GM19193 (cell line): ENCODE results near the gene CLSTN2.

ENCODE experiments used
- POLR2A ChIP-seq: IDR thresholded peaks from 4 replicates; pipeline ENCODE4 v1.6.1; 2011; ENCODE audit not compliant: insufficient read depth, insufficient read length; ENCODE audit errors: extremely low read depth

CLSTN2 gene

DNA sequence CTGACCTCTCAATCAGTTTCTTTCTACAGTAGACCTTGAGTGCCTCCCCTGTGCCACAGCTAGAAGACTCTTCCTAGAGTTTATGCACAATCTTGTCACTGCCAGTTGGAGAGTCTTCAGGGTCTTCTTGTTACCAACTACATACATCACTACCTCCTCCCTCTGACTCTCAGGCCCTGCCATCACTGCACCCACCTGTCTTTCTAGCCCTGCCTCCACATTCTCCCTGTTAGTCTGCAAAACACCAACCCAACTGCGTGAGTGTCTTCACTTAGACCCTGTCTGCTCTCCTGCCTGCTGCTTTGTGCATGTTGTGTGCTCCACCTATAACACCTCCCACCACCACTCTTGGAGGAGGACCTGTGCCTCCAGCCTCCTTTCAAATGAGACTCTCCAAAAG is 34.4 kb downstream of the CLSTN2 start:
- TF ChIP-seq POLR2A: no peak

DNA sequence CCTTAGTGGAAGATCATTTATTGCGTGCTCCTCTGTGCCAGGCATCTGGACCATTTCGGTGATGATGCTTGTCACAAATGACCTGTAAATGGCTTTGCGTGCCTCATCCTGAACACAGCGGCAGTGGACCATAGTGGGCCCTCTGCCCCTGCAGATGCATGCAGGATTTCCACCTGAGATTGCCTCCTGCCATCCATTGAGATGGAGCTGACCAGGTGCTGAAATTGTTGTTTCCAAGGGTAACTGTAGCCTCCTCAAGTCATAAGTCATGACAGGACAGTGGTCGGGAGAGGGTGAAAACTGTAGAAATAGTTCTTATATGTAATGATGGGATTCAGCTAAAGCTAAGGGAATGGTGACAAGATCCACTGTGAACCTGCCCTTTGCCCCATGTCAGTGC is 35.5 kb downstream of the CLSTN2 start:
- TF ChIP-seq POLR2A: no peak

DNA sequence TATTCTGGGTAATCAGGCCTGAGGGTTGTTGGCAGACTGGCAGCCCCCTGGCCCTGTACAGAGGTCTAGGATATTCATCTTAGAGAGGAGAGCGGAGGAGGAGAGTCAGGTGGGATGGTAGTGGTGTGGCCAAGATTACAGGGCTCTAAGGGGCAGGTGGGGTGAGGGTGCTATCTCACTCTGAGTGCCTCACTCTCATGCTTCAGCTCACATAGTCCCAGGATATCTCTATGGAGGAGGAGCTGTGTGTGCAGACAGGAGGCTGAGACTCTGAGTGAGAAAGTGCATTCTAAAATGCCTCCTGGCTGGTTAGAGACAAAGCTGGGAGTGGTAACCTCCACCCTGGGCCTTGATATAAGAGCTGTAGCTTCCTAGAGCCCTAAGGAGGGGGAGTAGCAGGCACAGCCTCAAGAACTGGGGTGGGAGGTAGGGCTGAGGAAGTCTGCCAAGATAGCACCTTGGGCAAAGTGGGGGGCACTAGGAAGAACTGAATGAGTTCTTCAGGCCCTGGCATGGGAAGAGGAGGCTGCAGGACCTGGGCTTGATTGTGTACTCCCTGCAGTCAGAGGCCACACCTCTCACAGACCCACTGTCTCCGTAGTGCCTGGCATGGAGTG is 39.9 kb downstream of the CLSTN2 start:
- no peak for TF ChIP-seq POLR2A

DNA sequence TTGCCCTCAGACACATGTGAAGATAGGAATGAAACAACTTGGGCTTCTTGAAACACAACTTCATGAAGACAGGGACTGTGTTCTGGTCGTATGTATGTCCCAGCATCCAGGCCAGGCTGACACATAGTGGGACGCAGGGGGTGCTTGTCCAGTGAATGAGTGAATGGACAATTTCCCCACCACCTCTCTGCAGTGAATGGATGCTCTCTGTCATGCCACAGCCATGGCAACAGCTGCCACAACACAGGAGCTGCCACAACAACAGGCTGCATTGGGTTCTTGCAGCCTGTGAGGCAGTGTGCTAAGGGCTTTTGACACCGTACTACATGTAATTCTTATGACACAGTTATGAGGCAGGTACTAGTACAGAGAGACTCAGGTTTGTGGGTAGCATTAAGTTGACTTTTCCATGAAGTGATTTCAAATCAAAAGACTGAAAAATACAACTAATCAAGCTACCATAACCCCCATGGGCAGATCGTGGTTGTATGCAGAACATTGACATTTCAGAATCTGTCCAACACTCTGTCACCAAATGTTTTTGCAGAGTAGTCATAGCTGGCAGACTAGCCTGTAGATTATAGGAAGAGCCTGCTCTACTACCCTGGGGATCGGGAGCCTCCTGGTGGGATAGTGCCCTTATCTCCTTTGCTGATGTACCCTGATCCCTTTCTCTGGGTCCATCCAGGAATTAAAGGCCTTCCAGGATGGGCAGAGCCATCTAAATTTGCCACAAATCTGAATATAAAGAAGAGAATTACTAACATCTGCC is 40.8 kb downstream of the CLSTN2 start:
- TF ChIP-seq POLR2A: no peak

DNA sequence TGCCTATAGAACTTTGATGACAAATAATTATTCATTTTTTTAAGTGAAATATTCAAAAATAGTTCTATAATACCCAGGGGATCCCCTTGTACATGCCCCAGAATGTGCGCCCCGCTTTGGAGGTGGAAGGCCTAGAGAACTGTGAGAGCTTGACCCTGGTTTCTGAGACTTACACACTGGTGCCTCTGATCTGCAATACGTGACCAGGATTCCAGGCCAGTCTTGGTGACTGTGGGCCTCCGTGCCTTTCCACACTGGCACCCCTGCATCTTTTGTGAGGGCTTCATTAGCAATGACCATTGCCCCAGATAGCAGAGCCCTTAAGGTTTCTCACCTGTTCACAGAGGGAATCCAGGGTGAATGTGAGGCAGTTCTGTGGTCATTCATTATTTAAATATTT is 44.0 kb downstream of the CLSTN2 start:
- TF ChIP-seq POLR2A: no peak

DNA sequence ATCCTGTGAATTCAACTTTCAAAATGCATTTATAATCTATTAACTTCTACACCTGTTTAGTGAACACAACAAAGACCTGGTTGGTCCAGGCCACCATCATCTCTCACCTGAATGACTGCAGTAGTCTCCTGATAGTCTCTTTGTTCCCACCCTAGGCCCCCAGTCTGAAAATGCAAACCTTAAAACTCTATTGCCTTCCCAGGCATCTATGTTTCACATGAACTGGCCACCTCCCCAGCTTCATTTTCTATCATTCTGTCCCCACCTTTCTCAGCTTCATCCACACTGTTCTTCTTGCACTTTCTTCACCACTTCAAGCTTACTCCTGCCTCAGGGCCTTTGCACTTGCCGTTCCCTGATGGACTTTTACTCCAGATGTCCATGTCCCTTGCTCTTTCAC is 45.0 kb downstream of the CLSTN2 start:
- TF ChIP-seq POLR2A: no peak

DNA sequence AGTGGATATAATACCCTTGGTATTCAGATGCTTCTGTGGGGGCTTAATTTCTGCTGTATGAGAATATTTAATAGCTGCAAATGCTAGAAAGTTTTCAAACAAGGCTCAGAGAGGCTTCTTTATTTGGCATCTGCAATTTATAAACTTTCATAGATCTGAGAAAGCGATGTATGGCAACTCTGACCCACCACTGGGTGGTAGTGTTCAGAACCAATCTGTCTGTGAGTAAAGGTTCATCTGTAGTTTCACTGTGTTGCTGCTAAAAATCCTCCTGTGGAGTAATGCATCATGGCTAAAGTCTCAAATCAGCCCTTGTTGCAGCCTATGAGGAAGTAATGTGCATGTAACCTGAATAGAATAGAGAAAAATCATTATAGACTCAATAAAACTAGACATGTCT is 47.4 kb downstream of the CLSTN2 start:
- TF ChIP-seq POLR2A: no peak

DNA sequence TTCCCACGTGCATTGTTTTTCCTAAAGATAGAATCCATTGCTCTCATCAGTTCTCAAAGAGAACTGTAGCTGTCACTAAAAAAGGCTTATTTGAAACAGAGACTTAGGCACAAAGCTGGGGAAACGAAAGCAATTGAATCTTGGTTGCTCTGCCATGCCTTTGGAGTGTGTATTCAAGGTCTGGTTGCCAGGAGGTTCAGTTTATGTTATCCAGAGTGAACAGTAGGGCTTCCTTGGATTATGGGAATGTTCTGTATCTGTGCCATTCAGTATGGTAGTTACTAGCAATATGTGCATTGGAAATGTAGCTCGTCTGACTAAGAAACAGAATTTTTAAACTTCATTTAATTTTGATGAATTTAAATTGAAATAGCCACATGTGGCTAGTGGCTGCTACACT is 50.6 kb downstream of the CLSTN2 start:
- TF ChIP-seq POLR2A: no peak

DNA sequence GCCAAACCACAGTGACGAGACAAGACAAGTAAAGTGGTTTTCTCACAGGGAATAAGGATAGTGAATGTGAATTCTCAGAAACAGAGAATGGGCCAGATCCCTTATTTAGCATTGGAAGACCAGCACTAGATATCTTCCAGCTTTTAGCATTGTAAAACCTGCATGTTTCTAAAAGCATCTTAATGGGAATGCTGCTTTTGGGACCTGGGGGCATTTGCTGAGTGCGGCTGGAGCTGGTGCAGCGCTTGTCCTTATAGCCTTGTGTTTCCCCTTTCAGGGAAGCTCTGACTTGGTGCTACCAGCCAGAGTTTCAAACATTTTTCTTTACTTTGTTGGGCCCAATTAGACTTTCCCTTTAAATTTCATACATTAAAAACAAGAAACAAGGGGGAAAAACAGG is 52.9 kb downstream of the CLSTN2 start:
- no peak for TF ChIP-seq POLR2A

DNA sequence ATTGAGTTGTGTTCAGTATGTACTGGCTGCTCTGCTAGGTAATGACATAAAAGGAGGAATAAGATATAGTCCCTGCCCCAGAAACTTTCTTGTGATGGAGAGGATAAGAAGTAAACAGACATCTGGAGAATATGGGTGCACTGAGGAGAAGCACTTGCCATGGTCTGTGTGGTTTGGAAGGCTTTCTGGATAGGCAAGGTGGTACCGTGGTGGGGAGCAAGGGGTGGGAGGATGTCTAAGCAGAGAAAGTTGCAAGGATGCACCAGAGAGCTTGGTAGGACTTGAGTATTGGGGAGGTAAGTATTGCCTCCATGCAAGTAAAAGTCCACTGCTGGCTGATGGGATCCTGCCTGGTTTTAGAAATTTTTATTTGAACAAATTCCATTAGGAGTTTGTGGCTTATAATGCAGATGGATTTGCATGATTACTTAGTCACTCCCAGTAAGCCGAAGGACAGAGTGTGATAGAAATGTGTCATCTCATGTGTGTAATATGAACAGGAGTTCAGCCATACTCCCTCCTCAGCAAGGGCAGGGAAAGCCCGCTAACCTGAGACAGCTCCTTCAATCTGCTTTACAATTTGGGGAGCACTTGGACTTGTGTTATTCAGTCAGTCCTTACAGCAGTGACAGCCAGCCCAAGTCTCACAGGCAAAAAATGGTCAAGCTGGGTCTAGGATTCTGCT is 53.6 kb downstream of the CLSTN2 start:
- no peak for TF ChIP-seq POLR2A

DNA sequence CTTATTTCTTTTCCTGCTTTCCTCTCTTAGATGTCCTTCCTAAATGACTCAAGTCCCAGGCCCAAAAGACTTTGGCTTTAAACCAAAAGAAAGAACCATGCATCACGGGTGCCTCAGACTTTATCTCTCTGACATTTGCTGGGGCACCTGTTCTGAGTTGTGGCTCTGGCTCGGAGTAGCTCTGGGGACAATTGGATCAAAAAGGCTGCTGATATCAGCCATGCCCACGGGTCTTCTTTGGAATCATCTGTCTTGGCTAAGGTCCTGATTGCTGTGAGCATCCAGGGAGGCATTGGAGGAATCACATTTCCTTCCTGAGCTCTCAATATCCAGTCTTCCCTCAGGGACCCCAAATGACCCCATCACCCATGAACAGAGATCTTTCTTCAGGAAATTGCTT is 59.9 kb downstream of the CLSTN2 start:
- no peak for TF ChIP-seq POLR2A

DNA sequence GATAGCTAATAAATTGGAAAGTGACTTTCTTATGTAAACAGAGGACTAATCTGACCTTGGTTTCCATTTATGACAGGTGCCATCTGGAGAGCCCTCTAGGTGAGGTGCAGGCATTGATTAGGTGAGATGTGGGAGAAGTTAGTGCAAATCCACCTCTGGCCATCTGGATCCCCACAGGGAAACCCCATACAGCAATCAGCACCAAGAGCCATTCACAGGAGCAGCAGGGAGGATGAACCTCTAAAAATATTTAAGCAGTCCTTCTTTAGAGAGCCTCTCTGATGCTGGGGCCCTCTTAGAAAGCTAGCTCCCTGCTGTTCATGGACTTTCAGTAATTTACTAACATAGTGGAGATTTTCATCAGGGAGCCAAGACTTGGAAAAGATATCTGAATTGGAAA is 69.3 kb downstream of the CLSTN2 start:
- TF ChIP-seq POLR2A: no peak

DNA sequence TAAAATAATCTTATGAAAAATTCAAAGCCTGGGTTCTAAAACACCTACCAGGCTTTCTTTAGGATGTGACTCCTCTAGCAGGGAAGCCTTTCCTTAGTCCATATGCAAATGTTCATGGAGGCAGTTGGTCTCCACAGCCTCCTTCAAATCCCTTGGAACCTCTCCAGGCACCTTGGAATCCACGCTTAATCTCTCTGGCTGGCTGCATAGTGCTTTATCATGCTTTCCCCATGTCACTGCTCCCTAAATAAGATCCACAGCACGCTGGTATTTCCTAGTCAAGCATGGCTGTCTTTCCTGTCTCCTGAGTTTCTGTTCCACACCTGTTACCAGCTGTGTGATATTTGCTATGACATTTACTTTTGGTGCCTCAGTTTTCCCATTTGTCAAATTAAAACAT is 71.3 kb downstream of the CLSTN2 start:
- TF ChIP-seq POLR2A: no peak

DNA sequence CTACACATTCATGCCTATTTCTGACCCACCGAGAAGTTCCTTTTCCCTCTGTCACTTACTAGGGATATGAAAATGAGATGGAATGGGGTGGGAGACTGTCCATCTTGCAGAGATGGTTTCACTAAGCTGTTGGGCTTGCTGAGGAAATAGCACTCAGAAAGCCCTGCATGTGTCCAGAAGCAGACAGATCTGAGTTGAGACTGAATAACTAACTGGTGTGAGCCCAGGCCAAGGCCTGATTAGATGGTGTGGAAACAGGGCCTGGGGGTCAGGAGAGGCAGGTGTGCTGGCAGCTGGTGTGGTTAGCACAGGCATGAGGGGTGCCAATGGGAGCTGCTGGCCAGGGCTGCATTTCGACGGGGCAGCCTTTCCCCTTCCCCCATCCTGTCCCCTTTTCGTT is 72.1 kb downstream of the CLSTN2 start:
- TF ChIP-seq POLR2A: no peak

DNA sequence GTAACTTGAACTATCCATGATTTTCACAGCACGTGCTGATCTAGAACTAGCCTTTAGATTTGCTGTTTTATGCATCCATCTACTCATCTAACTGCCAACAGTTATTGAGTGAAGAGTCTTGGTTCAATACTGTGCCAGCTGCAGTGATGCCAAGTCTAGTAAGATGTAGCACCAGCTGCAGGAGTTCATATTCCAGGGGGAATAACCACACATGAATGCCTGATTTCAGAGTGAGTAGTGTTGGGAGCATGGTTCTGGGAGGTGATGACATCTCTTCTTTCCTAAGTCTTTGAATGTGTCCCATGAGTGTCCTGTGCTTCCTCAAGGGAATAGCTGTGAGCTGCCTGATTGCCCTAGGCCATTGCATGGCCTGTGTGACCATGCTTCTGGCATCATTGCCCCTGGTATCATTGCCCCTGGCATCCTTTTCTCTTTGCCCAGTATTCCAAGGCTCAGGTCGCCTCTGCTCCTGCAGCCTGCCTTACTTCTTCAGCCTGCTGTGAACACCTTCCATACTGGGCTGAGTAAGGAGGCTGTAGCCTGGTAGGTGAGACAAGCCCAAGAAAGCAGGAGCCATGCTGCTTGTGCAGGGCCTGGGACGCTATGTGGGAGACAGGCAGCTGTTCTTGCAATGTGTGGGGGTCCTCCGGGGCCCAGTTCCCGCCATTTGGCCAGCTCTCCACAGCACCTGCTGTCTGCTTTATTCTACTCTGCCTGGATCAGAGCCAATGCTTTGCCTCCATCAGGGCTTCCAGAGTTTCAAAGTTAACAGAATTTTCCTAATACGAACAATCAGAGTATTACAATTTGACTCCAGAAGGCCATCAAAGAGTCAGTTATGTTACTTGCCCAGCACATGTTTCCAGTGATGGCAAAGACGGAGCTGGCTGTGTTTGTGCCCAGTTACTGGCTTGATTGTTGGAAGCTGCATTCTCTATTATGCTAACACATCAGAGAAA is 73.2 kb downstream of the CLSTN2 start:
- TF ChIP-seq POLR2A: no peak
